Gastroesophageal sphincter (tissue), 3 donors: ENCODE data around the gene PIAS4.

Experiments
- CTCF ChIP-seq, 4 experiments: fragments of 200-600 bp in 2 of 4; fragments of 450-650 bp in 2 of 4; sonication (generic) in 1 of 4; IDR thresholded peaks; one replicate each; pipeline ENCODE4 v1.5.1; 2017 to 2019; ENCODE audit warnings: antibody characterized with exemption in 4 of 4, mild to moderate bottlenecking in 2 of 4, moderate library complexity in 2 of 4
- EP300 ChIP-seq: sonication (generic); formaldehyde crosslinking; IDR thresholded peaks from one replicate; pipeline ENCODE4 v1.6.1; 2017; ENCODE audit warnings: antibody characterized with exemption, mild to moderate bottlenecking
- POLR2A ChIP-seq, 2 donors: fragments of 450-650 bp; IDR thresholded peaks; one replicate each; pipeline ENCODE4 v1.6.1; 2017; ENCODE audit warnings: antibody characterized with exemption in 2 of 2, mild to moderate bottlenecking in 2 of 2, moderate library complexity in 1 of 2

GRCh38 chr19:4012975-4013634, 5.6 kb downstream of the PIAS4 start:
- TF ChIP-seq CTCF (IDR thresholded peaks at IDR 0.05), result no peak
- no peak for TF ChIP-seq EP300
- TF ChIP-seq POLR2A (IDR thresholded peaks at IDR 0.05), result no peak
